Kidney tubule cell (primary cell): ENCODE results near the gene GTSE1.
A peak's percentile ranks its signal among the peaks of the same experiment; 100 is the strongest.

Experiments used
- DNase-seq: peaks from one replicate; pipeline ENCODE4 v3.0.0-alpha.2; 2018; ENCODE audit warnings: low spot score

GTSE1 gene

GRCh38 chr22:46353483-46354105 lies 56.9 kb downstream of the GTSE1 start:
- DNase-seq, result no peak

- DNase-seq, result no peak
Observed at GRCh38 chr22:46354176-46354992, 57.7 kb downstream of the GTSE1 start.

GRCh38 chr22:46354993-46355305 lies 58.3 kb downstream of the GTSE1 start:
- DNase-seq, result no peak

DNA sequence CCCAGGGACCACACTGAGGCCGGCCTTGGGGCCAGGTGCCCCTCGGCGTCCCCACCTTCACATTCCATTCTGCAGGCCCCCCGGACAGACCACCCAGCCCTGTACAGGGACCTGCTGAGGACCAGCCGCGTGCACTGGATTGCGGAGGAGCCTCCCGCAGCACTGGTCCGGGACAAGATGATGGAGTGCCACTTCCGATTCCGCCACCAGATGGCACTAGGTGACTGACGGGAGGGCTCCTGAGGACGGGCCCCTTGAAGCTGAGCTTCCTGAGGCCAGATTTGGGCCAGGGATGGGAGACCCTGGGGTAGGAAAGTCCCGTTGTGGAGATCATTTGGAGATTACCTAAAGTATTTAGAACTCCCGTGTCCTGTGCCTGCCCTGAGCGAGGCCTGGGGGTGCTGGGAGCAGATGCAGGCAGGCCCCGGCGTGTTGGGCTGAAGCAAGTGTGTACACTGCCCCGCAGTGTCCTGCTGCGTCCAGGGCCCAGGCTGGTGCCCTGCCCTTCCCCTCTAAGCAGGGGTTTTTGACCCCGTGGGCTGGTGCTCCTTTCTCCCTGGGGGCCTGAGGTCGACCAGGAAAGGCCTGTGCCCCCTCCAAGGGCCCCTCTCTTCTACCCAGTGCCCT lies 58.8 kb downstream of the GTSE1 start:
- peak; percentile 69 for DNase-seq

DNA sequence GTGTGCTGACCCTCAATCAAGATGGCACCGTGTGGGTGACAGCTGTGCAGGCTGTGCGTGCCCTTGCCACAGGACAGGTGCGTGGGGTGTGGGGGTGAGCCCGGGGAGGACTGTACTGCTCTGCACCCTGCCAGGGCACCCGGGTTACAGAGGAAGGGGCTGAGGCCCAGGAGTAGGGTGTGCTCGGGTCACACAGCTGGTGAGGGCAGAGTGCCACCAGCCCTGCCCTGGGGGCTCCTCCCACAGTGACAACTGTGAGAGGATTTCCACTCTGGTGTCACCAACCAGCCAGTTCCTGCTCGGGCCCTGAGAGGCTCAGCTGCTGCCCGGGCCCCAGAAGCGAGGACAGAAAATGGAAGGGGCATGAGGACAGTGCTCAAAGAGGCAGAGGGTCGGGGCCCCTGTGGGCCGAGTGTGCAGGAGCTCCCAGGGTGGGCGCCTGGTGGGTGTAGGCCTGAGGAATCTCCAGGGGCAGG lies 59.4 kb downstream of the GTSE1 start:
- DNase-seq, result no peak

DNA sequence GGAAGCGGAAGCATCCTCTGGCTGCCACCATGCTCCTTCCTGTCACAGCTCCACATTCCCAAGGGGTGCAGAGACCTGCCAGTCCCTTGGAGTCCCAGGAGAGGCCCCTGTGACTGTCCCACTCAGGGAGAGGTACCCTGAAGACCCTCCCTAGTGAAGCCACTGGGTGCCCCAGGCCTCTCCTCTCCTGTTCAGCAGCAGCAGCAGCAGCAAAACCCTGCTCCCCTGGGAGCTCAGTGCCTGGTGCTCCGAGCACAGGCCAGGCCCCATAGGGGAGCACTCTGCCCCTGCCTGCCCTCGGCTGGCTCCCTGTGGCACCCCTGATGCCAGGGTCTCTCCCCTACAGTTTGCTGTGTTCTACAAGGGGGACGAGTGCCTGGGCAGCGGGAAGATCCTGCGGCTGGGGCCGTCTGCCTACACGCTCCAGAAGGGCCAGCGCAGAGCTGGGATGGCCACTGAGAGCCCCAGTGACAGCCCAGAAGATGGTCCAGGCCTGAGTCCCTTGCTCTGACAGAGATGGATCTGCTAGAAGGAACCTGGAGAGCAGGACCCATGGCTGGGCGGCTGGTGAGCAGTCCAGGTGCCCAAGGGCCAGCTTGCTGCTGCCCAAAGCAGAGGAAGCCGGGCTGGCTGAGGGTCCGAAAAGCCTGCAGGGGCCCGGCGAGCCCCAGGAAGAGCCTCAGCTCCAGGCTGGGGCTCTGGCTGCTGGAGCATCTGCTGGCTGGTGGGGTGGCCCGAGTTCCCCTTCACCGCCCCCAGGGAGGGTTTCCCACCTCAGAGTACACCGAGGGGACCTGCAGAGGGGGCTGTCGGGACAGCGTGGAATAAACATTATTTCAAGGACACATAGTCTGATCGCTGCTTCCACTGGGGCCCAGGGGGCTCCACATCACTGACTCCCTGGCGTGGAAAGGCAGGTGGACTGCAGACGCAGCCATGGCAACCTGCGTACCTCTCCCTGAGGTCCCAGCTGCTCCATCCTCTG lies 60.1 kb downstream of the GTSE1 start:
- no peak for DNase-seq

- DNase-seq, result no peak
Observed at GRCh38 chr22:46357711-46358520, 61.2 kb downstream of the GTSE1 start.

GRCh38 chr22:46358766-46359165 lies 62.1 kb downstream of the GTSE1 start:
- DNase-seq, result no peak

DNA sequence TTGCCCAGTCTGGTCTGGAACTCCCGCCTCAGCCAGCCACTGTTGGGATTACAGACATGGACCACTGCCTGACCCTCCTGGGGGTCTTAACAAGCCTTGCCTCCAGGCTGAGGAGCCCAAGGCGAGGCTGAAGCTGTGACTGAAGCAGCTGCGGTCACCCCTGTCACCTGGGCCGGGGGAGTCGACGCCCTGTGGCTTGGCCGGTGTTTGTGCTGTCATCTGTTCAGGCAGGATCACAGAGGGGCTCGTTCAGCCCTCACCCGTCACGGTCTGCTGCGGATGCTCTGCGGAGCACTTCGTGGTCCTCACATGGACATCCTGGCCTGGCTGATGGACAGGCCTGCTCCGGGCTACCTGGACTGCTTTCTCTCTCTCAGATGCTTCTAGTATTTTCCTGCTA lies 62.7 kb downstream of the GTSE1 start:
- no peak for DNase-seq

DNA sequence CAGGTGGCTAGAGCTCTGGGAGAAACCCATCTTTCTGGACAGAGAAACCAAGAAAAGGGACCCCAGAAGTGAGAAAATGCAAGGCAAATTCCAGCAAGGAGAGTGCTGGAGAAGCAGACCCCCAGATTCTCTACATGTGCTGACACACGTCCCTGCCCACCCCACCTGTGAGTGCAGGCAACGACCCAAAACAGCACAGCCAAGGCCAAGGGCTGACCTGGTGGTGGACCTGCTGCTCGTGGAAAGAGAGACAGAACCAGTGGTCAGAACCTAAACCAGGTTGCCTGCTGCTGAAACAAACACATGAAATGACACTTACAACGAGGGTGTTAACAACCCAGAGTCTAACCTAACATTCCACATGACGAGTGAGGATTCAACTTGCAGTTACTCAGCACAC lies 63.4 kb downstream of the GTSE1 start:
- no peak for DNase-seq

DNA sequence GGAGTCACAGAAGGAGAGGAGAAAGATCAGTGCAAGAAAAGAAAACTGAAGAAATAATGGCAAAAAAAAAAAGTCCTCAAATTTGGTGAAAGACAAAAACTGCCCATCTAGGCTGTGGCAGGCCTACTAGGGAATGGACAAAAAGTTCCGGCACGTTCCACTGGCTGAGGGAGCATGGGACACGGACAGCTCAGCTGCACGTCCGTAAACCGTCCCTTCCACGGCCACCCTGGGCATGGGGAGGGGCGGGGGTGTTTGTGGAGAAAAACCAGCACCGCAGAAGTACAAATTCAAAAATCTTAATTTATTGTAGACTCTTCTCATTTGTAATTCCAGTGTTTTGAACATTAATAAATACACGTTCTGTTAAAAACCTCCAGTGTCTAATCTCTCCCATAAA lies 64.2 kb downstream of the GTSE1 start:
- DNase-seq, result no peak

DNA sequence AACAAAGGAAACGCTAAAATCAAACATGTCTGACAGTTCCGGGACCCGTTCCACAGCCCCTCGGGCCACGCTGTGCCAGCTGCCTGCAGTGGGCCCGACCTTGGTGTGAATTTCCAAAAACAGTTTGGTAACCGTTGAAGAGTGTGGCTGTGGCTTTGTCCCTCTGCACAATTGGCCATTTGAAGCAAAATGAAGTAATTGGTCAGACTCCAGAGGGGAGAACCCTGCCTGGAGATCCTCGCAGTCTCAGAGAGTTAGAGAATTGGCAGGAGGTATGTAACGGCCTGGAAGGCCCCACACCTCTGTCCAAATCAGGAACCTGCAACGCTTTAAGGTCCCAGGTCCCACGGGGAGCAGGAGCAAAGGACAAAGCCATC lies 65.1 kb downstream of the GTSE1 start:
- DNase-seq, result no peak

- no peak for DNase-seq
Observed at GRCh38 chr22:46362203-46362933, 65.7 kb downstream of the GTSE1 start.

- DNase-seq, result no peak
Observed at GRCh38 chr22:46362934-46363515, 66.4 kb downstream of the GTSE1 start.

DNA sequence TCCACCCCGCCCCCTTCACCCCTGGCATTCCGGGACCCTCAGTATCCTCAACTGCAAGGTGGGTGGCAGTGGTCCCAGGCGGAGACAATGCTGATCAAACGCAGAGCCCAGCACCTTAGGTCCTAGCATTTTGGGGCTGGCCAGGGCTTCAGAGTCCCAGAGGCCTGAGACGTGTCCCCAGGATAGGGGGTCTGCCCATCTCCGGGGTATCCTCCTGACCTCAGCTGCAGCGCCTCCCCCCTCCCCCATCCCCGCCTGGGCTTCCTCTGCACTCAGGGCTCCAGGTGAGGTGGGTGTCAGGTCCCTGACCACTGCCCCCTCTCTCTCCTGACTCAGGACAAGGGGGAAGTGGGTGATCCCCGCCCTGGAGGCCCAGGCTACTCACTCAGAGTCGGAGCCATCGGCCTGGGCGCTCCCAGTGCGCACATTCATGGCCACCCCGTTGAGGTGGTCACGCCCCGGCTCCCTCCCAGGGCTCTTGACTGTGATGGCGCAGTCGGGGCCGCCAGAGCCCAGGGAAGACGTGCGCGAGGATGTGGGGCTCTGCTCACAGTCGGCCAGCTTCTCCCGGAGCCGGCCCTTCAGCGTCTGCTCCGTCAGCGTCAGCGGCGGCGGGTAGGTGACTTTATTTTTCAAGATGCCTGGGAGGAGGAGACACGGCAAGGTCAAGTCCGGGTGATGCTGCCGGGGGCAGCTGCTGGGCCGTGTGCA lies 67.1 kb downstream of the GTSE1 start:
- no peak for DNase-seq

DNA sequence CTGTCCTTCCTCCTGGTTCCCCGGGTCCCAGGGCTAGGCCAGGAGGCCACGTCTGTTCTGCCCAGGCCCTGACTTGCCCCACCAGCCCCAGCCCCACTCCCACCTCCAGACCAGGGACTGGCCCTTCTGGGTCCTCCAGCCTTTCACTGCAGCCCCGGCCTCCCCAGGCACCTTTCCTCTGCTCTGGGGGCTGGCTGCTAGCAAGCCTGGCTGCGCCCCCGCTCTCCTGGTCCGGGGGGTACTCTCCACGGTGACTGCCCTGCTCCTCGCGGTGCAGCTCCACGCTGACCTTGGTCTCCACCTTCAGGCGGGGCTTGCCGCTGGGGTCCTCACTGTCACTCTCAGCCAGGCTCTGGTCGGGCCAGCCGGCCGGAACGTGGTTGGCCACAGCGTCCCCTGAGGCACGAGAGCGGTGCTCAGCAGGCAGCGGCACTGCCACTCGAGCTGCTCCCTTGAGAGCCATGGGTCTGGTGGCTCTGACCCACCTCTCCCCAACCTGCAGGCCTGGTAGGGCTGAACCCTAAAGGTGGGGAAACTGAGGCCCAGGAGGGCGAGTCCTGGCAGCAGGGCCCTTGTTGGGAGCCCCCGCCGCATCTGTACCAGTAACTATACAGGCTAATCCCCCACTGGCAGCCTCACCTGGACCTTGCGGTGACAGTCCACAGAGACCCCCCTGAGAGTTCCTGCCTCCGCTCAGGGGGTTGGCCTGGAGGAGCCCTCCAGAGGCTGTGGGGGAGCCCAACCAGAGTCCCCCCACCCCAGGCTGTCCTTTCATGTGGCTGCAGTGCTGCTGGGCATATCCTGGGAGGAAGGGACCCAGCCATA lies 67.9 kb downstream of the GTSE1 start:
- DNase-seq, result no peak

GRCh38 chr22:46365166-46365624 lies 68.5 kb downstream of the GTSE1 start:
- DNase-seq, result no peak

DNA sequence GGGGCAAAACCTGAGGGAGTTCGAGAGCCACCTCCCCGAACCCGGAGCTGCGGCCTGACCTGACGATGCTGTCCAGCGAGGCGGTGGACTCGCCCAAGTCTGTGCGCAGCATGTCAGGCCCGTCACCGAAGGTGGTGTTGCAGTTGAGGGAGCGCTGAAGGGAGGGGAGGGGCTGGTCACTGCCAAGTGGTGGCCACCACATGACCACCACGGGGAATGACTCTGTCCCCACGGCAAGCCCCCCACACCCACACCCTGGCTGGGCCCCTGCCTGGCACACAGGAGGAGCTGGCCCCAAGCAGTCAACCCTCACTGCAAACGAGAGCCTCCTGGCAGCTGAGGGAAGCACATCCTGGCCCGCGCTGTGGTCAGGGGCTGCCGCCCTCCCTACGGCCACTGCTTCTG lies 69.7 kb downstream of the GTSE1 start:
- DNase-seq, result no peak
